HG03103 (cell line): ENCODE results near the gene SPESP1.
"Not testable (repeated sequence)": the region's sequence is repeated elsewhere in the genome, so short reads cannot be mapped to it uniquely, and the experiment has no call there.

Source experiments
- ATAC-seq: cut with Tn5 transposase; IDR thresholded peaks from one replicate; pipeline ENCODE4 v1.9.1; 2021; ENCODE audit warnings: low read depth; ENCODE audit not compliant: unreplicated experiment

The SPESP1 gene

GRCh38 chr15:68962465-68962864 lies 32.1 kb downstream of the SPESP1 start:
- ATAC-seq, result no peak

DNA sequence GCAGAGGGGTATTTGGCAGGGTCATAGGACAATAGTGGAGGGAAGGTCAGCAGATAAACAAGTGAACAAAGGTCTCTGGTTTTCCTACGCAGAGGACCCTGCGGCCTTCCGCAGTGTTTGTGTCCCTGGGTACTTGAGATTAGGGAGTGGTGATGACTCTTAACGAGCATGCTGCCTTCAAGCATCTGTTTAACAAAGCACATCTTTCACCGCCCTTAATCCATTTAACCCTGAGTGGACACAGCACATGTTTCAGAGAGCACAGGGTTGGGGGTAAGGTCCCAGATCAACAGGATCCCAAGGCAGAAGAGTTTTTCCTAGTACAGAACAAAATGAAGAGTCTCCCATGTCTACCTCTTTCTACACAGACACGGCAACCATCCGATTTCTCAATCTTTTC lies 33.4 kb downstream of the SPESP1 start:
- ATAC-seq, result not testable (repeated sequence)

DNA sequence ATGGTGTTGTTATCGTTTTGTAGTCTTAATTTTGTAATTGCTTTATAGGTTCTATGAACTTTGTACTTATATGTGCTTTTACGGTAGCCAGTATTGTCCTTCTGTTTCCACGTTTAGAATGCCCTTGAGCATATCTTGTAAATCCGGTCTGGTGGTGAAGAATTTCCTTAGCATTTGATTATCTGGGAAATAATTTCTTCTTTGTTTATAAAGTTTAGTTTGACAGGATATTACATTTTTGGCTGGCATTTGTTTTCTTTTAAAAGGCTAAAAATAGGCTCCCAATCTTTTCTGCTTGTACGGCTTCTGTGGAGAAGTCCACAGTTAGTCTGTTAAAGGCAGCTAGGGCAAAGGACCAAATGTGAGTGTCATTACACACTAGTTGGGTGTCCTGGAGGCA lies 36.7 kb downstream of the SPESP1 start:
- no peak for ATAC-seq

- no peak for ATAC-seq
Observed at GRCh38 chr15:68967948-68968347, 37.6 kb downstream of the SPESP1 start.

DNA sequence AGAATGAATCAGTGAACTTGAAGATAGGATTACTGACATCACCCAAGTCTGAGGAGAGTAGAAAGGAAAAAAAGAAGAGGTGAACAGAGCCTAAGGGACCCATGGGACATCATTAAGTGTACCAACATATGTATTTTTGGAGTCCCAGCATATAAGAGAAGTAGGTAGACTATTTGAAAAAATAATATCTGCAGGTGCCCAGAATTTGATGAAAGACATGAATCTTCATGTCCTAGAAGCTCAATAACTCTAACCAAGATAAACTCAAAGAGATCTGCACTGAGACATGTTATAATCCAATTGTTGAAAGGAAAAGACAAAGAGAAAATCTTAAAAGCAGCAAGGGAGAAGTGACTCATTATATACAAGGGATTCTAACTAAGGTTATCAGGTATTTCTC lies 39.0 kb downstream of the SPESP1 start:
- ATAC-seq, result no peak

- no peak for ATAC-seq
Observed at GRCh38 chr15:68972201-68973065, 42.1 kb downstream of the SPESP1 start.

DNA sequence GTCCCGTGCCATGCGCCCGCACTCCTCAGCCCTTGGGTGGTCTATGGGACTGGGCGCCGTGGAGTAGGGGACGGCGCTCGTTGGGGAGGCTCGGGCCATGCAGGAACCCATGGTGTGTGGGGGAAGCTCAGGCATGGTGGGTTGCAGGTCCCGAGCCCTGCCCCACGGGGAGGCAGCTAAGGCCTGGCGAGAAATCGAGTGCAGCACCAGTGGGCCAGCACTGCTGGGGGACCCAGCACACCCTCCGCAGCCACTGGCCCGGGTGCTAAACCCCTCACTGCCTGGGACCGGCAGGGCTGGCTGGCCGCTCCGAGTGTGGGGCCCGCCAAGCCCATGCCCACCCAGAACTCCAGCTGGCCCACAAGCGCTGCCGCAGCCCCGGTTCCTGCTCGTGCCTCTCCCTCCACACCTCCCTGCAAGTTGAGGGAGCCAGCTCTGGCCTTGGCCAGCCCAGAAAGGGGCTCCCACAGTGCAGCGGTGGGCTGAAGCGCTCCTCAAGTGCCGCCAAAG lies 45.4 kb downstream of the SPESP1 start:
- not testable (repeated sequence) for ATAC-seq

DNA sequence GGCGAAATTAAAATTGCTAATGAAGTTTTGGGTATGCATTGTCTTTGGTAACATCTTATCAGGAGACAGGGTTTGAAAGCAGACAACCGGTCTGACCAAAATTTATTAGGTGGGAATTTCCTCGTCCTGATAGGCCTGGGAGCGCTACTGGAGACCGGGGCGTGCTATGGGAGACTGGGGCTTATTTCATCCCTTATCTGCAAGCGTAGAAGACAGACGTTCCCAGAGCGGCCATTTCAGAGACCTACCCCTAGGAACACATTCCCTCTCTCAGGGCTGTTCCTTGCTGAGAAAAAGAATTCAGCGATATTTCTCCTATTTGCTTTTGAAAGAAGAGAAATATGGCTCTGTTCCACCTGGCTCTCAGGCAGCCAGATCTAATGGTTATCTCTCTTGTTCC lies 47.1 kb downstream of the SPESP1 start:
- ATAC-seq, result not testable (repeated sequence)

DNA sequence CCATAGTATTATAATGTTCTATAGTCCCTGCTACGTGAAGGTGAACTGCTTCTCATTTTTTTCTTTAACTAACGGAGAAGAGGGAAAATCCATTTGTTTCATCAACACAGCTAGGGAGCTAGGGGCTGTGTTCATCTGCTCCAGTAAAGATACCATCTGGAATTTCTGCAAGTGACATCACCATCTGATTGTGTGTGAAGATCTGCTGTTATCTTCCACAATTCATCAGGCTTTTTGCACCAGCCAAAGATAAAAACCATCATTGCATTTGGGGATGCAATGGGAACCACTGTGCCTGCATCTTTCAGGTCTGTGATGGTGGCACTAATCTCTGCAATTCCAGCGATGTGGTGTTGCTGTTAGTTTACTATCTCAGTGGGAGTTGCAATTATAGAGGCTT lies 48.7 kb downstream of the SPESP1 start:
- ATAC-seq, result no peak

- ATAC-seq, result no peak
Observed at GRCh38 chr15:68979816-68980215, 49.5 kb downstream of the SPESP1 start.

DNA sequence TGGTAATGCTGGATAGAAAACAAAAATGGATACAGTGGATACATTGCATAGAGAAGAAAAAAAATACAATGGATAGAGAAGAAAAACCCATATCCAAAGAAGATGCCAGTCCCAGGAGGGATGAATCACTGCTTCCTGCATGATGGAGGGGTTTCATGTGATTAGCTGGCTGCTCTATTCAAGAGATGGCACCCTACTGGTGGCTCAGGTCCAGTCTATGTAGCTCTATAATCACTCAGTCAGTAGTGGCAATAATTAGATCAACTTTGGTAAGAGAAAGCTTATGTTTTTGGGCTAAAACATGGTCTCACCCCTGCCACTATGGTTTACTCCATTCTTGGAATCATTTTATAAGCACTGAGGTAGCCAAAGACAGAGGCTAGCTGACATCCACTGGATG lies 50.5 kb downstream of the SPESP1 start:
- ATAC-seq, result no peak

DNA sequence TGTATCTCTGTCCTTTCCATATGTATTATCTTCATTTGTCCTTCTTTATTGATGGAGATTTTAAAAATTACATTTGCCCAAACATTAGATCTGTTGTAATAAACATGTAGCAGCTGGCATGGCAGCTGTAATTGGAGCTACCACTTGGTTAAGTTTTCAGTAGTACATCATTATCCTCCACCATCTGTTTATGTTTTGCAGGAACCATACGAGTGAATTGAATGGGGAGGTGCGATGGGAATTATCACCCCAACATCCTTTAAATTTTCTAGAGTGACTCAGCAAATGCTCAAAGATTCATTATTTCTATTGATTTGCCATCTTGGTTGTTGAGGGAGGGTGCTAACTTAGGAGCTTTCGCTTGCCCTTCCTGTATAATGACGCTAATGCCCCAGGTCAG lies 51.6 kb downstream of the SPESP1 start:
- ATAC-seq, result no peak

DNA sequence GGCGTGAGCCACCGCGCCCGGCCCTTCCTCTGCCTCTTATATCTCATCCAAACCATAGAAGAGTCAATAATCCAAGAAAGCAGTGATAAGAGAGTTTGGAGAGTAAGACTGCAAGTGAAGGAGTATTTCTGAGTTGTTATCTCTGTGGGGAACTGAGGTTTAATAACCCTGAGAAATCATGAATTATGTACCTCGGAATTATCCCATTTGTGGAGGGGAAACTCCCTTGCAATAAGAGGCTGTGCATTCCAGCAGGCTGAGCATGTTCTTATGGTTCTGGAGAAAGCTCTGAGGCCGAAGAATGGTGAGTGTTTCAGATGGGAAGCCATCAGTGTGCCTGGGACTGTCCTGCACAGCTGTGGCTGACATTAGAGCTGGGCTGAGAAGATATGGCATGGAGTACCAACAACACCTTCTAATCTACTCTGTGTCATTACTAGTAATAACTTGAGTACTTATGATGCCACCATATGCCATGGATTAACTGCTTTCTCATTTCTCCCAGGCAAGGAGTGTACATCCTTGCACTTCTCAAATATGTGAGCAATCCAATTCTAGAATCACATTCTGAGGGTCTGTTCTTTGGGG lies 52.7 kb downstream of the SPESP1 start:
- no peak for ATAC-seq

DNA sequence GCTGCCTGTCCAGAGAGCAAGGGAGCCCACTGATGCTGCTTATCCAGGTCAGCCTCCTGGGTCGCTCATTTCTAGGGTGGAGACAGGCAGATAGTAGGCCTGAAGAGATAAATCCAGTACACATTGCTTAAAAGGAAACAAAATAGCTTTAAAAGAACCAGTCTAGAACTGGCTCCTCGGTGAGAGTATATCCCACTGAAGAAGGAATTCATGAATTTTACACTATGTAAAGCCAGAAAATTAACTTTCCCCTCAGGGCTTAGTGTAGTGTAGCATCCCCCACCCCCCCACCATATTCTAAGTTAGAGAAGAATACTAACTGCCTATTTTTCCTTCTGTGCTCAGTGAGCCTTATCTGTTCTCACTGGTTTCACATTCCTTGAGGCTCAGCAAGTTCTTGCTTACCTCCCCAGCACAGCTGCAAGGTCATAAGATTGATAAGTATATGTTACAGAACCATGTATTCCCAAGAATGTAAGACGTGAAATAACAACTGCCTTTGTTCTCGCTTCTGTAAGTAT lies 53.7 kb downstream of the SPESP1 start:
- ATAC-seq, result no peak

DNA sequence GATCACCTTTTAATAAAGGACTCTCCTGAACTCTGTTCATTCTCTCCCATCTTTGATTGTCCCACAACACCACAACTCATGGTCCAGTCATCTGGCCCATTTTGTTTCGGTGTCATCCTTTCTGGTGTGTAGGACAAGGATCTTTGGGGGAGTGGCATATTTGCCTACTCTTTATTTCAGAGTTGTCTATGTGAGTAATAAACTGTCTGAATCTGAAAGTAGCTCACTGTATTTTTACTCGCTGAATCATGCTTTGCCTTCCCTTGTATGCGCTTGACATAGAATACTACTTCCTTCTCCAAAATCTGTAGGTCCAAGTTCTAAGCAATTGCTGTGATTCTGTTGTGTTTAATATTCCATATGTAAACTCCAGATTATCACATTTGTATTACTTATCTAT lies 54.3 kb downstream of the SPESP1 start:
- no peak for ATAC-seq

DNA sequence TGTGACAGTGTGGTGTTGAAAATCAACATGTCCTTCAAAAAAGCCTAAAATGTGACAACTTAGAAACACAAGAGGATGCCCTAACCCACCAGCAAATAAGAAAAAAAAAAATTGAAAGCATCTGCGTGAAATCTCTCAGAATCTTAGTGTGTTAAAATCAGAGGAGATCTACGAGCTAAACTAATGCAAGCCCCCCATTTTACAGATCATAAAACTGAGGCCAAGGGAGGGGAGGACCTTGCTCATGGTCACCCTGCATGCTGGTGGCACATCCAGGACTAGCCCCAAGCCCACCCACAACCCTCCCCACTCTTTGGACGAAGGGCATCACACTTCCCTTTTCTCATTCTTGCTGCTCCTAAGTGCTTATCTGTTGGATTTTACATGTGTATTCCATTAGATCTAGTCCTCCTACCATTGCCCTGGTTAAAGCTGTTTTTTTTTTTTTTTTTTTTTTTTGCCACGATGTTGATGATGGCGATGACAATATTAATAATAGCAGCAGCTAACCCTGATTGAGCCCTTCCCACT lies 55.1 kb downstream of the SPESP1 start:
- no peak for ATAC-seq

DNA sequence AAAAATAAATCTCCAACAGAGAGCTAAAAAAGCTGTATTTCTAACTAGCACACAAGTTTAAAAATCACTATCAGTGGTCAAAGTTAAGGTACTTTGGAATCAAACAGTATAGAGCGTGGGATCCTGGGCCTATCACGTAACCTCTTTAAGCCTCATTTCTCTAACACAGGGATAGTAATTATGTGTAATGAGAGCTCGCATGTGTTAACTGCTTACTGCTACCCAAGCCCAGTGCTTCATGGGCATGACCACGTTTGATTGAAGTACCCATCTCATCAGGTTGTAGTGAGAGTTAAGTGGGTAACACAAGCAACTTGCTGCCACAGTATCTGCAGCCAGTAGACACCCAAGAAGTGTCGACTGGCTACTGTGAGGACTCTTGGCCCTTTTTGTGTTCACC lies 56.0 kb downstream of the SPESP1 start:
- no peak for ATAC-seq

DNA sequence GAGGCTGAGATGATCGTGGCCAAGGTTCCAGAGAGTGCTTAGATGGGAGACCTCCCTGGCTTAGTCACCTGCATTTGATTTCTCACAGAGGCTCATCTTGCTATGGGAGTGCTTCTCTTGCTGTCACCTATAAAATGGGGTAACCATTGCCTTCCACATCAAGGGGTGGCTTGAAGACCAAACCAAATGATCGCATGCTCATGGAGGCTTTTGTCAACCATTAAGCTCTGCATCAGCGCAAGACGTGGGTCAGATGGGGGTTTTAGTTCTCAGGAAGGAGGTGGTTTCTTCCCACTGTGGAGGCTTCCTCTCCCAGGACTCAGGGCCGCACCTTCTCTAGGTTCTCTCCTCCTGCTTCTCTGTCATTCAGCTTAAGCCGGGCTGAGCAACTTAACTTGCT lies 56.8 kb downstream of the SPESP1 start:
- no peak for ATAC-seq

GRCh38 chr15:68987676-68988075 lies 57.4 kb downstream of the SPESP1 start:
- ATAC-seq, result no peak

DNA sequence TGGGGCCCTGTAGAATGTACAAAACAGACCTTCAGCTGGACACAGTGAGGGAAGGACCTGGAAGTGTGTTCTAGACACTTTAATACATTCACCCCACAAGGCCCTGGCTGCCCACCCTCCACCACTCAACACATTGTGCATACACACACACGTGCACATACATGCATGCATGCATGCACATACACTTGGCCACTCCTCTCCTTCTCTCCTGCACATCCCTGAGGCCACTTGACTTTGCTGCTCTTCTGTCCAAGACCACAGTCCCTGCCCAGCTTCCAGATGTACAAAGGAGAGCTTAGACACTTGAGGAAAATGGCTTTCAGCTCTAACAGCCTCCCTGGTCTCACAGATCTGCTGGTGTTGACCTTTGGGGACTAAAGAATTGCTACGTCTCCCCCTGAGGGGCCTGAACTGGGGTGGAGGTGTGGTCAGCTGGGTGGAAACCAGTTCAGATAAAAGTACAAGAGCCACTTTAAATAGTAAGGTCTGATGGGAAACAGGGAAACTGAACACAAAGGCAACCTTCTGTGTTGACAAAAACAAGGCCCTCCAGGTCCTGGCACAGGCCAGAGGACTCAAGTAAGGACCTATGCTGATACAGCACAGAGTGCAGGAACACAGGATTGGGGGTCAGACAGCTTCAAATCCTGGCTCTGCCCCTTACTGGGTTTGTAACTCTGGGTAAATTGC lies 59.4 kb downstream of the SPESP1 start:
- ATAC-seq, result no peak
